ENCODE measurements around the gene RPL26. TPM values are rescaled to one million over a fixed set of nuclear protein-coding genes. Genes with fewer than 3 reads are reported as not detected.

Gene RPL26
- 620 TPM for polyA plus RNA-seq (2012; ENCODE audit: insufficient read depth, insufficient read length, low read depth)

GRCh38 chr17:8383143-8383822 lies at the start of gene RPL26:
Gene RPL26, minus strand, starts transcription at chr17:8383193. Its CDS starts 883 bp downstream, at chr17:8382310.
- Histone ChIP-seq H3K36me3 (peaks cover 38% of the 10 kb centered on the region), H3K4me1 (no peaks in the 10 kb centered on the region), H3K4me3 (ENCODE audit: low read depth, low read length) (peak within 1 kb of the TSS; percentile 89), H3K27me3 (no peaks in the 10 kb centered on the region), H3K9me3 (no peaks in the 10 kb centered on the region)
- DNase-seq, result peak; percentile 88
- TF ChIP-seq CTCF (IDR thresholded peaks at IDR 0.05; ENCODE audit: low read depth, low read length), result peak; percentile 67

GRCh38 chr17:8430966-8431365 lies 48.0 kb upstream of the RPL26 start:
- peak; percentile 43 for DNase-seq
- no peak overlapping the region for H3K4me3 ChIP-seq (ENCODE audit: low read depth, low read length)
- TF ChIP-seq CTCF (IDR thresholded peaks at IDR 0.05; ENCODE audit: low read depth, low read length), result no peak; the same call in 1 of the 2 replicates
- H3K4me1 ChIP-seq, result 0 out of 2 replicates have a peak, but pooled peaks cover 5% of the 10 kb centered on the region
- H3K27me3 ChIP-seq, result no peaks in the 10 kb centered on the region
- H3K9me3 ChIP-seq, result no peaks in the 10 kb centered on the region
- H3K36me3 ChIP-seq, result no peaks in the 10 kb centered on the region

GRCh38 chr17:8426802-8427201 lies 43.8 kb upstream of the RPL26 start:
- no peak for DNase-seq
- H3K4me3 ChIP-seq (ENCODE audit: low read depth, low read length), result no peak overlapping the region
- no peak for TF ChIP-seq CTCF (IDR thresholded peaks at IDR 0.05; ENCODE audit: low read depth, low read length)
- no peaks in the 10 kb centered on the region for H3K9me3 ChIP-seq
- H3K36me3 ChIP-seq, result no peaks in the 10 kb centered on the region
- H3K4me1 ChIP-seq, result 0 out of 2 replicates have a peak, but pooled peaks cover 3% of the 10 kb centered on the region
- no peaks in the 10 kb centered on the region for H3K27me3 ChIP-seq

GRCh38 chr17:8426094-8426720 lies 43.2 kb upstream of the RPL26 start:
- DNase-seq, result no peak
- H3K9me3 ChIP-seq, result no peaks in the 10 kb centered on the region
- no peaks in the 10 kb centered on the region for H3K36me3 ChIP-seq
- no peak for TF ChIP-seq CTCF (IDR thresholded peaks at IDR 0.05; ENCODE audit: low read depth, low read length)
- 0 out of 2 replicates have a peak, but pooled peaks cover 1% of the 10 kb centered on the region for H3K4me1 ChIP-seq
- H3K27me3 ChIP-seq, result no peaks in the 10 kb centered on the region
- H3K4me3 ChIP-seq (ENCODE audit: low read depth, low read length), result no peak overlapping the region

- Histone ChIP-seq H3K36me3 (no peaks in the 10 kb centered on the region), H3K27me3 (no peaks in the 10 kb centered on the region), H3K4me1 (no peaks in the 10 kb centered on the region), H3K4me3 (ENCODE audit: low read depth, low read length) (no peak overlapping the region), H3K9me3 (no peaks in the 10 kb centered on the region)
- TF ChIP-seq CTCF (IDR thresholded peaks at IDR 0.05; ENCODE audit: low read depth, low read length), result no peak
- no peak for DNase-seq
Measured at GRCh38 chr17:8421571-8421970, 38.6 kb upstream of the RPL26 start.
